Measurements from ENCODE around the gene RSAD1. TPM values are rescaled to one million over a fixed set of nuclear protein-coding genes. Genes with fewer than 3 reads are reported as not detected.

The RSAD1 gene
- 31.6 and 32.3 TPM in 2 replicates for total RNA-seq

DNA sequence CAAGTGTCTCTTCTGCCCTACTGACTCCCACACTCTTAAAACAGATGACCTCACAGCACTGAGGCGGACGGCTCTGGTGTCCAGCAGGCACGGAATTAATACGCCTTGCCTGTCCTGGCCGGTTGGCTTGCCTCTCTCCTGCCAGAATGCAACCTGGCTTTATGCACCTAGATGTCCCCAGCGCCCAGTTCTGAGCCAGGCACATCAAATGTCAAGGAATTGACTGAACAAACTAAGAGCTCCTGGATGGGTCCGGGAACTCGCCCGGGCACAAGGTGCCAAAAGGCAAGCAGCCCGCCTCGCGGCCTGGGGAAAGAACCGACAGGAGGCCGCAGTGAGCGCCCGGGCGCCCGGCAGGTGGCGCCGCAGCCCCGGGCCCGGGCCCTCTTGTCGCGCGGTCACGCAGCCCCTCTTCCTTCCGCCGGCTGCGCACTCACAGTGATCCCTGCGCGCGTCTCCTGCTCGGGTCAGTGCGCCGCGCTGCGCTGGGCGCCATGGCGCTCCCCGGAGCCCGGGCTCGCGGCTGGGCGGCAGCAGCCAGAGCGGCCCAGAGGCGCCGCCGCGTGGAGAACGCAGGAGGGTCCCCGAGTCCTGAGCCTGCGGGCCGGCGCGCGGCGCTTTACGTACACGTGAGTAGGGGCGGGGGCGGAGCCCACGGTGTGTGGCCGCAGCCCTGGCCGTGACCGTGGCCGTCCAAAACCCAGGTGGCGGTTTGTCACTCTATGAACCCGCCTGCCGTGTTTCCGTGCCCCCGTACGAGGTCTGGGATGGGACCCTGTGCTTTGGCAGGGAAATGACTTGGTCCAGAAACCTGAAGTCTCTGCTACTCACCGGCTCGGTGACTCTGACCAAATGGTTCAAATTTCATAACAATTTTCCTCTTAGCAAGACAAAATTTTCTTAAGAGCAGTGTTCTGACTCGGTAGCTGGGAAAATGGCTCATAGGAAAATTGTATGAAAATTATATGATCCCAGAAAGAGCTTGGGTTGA, at the start of gene RSAD1:
RSAD1 (plus strand) TSS at position 470 of the 991 bp plus-strand sequence; CDS start at position 495, 25 bp downstream.
- intact Hi-C loops (cut with micrococcal nuclease) = loop anchor here (1.0 to 5.0 kb wide), 9 partner anchors 52 to 374 kb away; partner anchors contain the start of genes ACSF2, ANKRD40, EME1 and LRRC59

DNA sequence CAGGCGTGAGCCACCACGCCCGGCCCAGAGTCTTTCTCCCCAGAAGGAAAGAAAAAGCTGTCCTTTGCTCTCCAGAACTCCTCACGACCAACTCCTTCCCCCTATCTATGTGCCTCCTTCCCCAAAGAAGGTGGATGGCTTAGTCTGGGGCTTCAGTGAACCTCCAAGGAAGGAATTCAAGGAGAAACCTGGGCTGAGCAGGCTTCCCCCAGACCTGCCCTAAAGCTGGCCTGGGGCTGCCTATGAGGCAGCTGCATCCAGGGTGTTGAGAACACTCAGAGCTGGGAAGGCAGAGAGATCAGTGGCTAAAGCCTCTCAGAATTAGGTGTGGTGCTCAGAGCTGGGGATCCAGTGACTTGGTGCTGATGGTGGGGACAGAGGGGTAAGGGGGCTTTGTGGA, 48.9 kb upstream of the RSAD1 start:
- intact Hi-C loops (cut with micrococcal nuclease) = no loop called here

DNA sequence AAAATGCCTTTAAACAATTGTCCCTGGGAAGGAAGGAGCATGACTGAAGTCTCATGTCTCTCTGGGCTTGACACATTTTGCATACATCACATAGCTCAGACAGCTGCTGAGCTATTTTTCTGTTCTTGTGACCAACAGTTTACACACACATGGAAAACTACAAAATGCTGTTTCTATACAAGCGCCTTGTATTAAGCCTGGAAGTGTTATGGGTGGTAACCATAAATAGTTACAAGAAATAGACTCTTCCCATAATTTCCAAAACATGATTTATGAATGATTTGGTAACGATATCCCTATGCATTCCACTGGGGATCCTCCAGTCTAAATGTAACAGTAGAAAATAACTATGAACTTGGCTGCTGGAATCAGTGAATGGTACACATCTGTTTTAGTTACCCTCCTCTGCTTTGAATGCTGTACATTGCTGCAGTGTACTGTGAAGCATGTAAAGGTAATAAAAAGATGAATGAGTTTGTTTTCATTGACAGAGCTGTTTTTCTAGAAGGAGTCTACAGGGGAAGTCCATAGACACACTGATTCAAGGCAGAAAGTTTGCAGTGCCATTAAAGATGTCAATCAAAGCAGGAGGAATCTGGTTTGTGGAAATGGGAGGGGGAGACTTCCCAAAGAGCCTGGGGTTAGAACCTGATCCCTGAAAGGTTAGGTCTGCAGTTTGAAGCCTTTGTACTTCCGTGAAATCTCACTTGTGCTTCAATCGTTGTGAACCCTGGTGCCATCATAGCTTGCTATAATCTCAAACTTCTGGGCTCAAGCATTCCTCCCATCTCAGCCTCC, 47.6 kb upstream of the RSAD1 start:
- intact Hi-C loops (cut with micrococcal nuclease) = no loop called here

DNA sequence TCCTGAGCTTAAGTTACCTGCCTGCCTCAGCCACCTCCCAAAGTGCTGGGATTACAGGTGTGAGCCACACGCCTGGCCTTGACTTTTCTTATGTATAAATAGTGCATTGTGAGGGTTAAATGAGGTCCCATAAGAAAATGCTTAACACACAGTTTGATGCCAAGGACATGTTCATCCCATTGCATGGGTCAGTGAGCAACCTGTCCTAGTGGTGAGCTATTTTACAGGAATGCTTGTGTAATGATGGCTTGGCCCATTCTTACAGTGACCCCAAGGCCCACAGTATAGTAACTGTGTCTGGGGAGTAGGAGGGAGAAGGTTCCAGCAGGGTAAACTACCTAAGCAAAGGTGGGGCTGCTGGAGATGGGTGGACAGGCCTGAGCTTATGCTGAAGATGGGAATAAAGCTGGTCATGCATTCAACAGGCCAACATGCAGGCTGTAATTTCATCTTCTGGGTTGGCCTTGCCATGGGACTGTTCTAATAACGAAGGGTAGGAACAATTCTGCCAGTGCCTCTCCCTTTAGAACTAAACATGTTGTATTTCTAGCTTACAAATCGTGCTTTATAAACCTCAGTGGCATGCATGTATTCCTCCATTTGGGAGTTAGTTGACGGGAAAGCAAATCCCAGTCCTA, 46.4 kb upstream of the RSAD1 start:
- intact Hi-C loops (cut with micrococcal nuclease) = no loop called here

DNA sequence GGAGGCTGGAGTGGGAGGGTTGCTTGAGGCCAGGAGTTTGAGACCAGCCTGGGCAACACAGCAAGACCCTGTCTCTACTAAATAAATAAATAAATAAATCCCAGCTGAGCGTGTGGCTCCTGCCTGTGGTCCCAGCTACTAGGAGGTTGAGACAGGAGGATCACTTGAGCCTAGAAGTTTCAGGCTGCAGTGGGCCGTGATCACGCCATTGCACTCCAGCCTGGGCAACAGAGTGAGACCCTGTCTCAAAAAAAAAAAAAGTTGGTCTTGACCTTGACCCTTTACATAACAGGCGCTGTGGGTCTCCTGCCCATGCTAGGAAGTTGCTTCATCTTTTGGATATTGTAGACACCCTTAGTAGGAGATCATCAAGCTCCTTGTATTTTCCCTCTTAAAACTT, 41.3 kb upstream of the RSAD1 start:
- intact Hi-C loops (cut with micrococcal nuclease) = no loop called here

DNA sequence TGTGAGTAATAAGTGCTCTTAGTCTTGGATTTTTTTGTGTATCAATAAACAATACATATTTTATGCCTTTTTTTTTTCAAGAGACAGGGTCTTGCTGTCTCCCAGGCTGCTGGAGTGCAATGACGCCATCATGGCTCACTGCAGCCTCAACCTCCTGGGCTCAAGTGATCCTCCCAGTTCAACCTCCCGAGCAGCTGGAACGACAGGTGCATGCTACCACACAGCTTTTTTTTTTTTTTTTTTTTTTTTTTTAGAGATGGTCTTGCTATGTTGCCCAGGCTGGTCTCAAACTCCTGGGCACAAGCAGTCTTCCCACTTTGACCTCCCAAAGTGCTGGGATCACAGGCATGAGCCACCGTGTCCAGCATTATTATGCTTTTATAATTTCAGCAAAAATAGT, 39.7 kb upstream of the RSAD1 start:
- intact Hi-C loops (cut with micrococcal nuclease) = no loop called here

DNA sequence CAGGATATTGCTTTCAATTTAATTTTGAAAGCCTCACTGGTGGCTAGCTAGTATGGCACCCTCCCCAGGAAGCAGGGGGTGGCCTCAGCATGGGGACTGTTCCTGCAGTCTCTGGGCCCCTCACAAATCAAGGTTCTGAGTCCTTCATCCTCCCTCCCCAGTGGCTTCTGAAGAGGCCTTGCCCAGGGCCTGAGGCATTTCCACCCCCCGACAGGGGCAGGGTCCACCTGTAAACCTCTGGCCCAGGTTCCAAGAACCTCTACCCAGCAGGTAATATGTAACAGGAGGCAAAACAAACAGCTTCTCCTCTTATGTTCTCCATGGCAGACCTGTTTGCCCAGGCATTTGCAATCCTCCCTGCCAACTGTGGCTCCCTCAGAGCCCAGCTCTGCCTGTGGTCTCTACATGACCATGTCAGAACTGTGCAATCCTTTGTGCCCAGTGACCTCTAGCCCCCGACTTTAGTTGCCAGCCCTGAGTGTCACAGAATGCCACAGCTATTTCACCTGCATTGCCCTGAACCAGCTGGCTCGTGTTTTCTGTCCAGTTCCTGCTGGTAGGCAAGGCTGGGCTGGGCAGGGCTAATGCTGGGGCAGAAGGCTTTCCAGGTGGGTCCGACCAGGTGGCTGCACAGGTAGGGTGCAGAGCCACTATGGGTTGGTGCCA, 38.4 kb upstream of the RSAD1 start:
- intact Hi-C loops (cut with micrococcal nuclease) = no loop called here

DNA sequence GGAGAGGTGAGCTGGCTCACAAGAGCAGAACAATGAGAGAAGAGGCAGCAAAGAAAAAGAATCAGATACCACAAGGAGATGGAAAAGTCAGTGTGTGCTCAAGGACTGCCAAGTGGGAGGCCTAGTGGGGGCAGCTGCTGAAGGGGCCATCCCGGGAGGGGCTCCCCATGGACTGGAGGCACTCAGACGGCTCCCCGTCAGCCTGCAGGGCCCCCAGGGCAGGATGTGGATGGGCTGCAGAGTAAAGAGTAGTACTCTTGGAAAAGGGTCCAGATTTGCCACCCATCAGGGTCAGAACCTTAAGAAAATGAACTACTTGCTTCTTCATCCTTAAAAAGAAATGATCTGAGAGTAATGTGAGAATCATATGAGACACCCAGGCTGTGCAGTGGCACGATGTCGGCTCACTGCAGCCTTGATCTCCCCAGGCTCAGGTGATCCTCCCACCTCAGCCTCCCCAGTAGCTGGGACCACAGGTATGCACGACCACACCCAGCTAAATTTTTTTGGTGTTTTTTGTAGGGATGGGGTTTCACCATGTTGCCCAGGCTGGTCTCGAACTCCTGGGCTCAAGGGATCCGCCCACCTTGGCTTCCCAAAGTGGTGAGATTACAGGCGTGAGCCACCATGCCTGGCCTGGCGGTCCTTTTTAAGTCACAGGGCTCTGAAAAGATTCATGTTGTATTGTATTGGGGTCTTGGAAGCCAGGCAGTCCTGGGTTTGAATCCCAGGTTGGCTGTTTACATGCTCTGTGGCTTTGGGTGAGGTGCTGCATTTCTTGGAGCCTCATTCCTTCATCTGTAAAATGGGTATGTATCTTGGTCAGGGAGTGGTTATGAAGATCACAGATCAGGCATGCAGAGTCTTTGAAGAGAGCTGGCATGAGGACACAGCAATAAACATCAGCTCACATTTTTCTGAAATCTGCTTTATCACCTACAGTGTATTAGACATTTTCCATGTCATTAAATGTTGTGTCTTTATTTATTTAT, 37.5 kb upstream of the RSAD1 start:
- intact Hi-C loops (cut with micrococcal nuclease) = no loop called here

DNA sequence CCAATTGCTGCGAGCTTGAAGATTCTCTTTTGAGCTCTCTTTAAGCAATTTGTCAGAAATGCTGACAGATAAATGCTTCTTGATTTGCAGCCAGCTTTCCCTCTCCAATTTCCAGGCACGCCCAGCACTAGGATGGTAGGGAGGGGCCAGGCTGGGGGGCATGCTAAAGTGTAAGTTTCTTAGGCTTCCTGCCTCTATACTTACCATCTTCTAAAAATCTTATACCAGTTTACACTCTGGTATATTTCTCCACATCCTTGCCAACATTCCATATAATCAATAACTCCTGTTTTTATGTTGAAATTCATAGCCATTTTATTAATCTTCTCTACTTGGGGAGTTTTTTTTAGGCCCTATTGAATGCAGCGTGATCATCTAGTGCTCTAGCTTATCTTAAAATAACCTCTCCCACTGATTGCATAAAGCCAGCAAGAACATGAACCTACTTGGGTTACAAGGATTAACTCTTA, 35.1 kb upstream of the RSAD1 start:
- intact Hi-C loops (cut with micrococcal nuclease) = no loop called here

DNA sequence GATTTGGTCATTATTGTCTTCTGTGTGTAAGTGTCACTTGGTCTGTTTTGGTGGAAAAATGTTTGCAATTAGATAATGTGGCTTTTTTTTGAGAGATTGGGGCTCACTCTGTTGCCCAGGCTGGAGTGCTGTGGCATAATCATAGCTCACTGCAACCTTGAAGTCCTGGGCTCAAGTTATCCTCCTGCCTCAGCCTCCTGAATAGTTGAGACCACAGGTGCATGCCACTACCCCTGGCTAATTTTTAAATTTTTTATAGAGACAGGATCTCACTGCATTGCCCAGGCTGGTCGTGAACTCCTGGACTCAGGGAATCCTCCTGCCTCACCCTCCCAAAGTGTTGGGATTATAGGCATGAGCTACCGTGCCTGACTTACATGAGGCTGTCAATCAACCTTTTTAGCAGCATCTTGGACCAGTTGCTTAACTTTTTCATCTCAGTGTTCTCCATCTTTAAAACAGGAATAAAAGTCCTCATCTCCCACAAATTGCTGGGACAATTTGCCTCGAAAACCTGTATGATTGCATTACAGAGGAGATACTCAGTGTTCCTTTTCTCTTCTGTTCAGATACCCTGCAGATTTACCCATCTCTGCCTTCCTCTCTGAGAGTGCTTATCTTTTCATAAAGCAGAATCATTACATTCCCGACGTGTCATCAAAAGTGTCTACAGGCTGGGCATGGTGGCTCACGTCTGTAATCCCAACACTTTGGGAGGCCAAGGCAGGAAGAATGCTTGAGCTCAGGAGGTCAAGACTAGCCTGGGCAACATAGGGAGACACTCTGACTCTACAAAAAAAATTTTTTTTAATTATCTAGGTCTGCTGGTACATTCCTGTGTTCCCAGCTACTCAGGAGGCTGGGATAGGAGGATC, 33.6 kb upstream of the RSAD1 start:
- intact Hi-C loops (cut with micrococcal nuclease) = no loop called here

DNA sequence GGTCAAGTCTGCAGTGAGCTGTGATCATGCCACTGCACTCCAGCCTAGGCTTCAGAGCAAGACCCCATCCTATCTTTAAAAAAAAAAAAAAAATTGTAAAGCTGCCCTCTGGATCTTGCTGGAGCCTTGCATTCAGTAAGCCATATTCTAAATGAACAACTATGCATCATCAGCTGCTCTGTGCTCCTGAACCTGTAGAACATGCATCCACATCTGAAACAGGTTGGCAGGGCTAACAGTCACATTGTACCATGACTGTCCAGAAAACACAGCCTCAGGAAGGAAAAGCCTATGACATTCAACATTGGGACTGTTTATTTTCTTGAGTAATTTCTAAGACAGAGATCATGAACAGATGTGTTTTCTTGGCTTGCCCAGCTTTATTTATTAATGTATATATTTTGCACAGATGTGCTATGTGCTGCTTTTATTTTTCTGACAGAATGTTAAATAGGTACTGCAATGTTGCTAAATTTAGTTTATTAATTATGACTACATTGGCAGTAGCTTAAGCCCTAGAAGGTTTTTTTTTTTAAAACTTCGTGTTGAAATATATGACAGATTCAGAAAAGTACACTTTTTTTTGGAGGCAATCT, 32.8 kb upstream of the RSAD1 start:
- intact Hi-C loops (cut with micrococcal nuclease) = no loop called here

DNA sequence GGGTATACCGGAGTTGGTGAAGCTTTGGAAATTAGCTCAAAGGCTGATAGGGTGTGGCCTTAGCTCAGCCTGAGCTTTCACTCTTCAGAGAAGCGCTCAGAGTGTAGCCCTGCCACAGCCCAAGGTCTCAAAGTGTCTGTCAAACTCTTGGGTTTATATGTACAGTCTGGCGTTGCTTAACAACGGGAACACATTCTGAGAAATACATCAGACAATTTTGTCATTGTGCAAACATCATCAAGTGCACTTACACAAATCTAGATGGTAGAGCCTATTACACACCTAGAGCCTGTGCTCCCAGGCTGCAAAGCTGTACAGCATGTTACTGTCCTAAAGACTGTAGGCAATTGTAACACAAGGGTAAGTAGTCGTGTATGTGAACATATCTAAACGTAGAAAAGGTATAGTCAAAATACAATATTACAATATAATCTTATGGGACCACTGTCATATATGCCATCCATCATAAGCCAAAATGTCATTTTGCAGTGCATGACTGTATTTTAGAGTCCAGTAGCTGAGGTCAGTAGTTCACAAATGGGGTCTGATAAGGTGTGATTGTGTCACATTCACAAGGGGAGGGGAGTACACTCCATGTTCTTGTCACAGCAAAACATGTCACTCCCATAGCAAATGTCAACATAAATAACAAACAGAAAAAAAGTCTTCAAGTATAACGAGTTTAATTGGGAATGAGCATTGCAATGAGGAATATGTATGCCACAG, 30.6 kb upstream of the RSAD1 start:
- intact Hi-C loops (cut with micrococcal nuclease) = no loop called here

DNA sequence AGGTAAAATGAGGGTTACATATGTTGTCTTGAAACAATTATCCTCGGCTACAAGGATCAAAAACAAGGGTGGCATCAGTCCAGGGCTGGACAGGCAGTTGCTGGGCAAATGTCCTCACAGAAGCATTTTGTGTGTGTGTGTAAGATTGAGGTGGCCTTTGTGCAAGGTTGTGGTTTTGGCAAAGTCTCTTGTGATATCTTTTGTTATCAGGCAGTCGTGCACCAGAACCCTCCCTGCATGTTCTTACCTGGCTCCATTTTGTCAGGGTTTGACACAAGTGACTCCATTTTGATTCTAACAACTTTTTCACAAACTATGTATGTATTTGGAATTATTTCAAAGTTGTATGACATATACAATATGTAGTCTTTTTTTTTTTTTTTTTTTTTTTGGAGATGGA, 30.0 kb upstream of the RSAD1 start:
- intact Hi-C loops (cut with micrococcal nuclease) = no loop called here

DNA sequence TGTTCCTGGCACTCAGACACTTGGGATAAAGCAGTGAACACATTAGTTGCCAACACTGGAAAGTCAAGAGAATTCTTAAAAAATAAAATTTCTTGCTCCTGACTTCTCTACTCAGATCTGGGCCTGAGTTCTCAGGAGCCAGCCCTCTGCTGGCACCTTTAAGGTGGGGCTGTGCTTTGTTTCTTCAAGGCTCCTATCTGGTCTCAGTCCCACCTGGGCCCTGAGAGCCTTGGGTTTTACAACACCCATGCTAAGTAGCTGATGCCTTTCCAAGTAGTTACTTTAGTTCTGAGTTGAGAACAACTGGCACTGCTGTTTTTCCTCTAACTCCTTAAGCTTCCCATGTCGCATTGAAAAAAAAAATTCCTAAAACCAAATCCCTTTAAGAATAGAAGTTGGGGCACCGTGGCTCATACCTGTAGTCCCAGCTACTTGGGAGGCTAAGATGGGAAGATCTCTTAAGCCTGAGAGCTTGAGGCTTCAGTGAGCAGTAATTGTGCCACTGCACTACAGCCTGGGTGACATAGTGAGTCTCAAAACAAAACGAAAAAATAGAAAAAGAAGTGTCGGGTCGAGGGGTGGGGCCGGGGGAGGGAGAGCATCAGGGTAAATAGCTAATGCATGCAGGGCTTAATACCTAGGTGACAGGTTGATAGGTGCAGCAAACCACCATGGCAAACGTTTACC, 26.6 kb upstream of the RSAD1 start:
- intact Hi-C loops (cut with micrococcal nuclease) = no loop called here

DNA sequence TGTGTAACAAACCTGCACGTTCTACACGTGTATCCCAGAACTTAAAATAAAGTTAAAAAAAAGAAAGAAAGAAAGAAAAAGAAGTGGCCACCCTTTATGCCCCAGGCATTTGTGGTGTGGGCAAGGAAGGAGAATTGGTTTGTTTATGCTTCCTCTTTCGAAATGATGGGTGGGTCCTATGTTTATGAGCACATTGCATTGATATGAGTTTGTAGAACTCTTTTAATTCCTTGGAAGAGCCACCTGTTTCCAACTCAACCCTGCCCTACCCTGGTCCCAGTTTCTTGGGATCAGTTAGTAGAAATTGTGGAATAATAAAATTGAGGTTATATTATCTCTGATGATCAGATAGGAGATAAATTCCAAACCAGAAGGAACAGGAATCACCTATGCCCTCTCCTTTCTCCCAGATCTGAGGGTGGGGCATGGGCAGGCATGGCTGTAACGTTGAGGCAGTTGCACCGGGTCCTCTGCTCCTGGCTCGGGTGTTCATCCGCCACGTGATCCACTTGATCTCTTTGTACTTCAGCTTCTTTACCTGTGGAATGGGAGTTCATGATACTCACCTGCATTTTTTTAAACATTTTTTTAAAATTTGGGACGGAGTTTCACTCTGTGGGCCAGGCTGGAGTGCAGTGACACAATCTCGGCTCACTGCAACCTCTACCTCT, 25.9 kb upstream of the RSAD1 start:
- intact Hi-C loops (cut with micrococcal nuclease) = no loop called here

DNA sequence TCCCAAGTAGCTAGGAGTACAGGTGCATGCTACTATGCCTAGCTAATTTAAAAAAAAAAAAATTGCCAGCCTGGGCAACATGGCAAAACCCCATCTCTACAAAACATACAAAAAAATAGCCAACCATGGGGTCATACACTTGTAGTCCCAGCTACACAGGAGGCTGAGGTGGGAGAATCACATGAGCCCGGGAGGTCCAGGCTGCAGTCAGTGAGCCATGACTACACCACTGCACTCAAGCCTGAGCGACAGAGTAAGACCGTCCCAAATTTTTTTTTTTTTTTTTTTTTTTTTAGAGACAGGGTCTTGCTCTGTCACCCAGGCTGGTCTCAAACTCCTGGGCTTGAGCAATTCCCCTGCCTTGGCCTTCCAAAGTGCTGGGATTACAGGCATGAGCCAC, 24.8 kb upstream of the RSAD1 start:
- intact Hi-C loops (cut with micrococcal nuclease) = no loop called here

DNA sequence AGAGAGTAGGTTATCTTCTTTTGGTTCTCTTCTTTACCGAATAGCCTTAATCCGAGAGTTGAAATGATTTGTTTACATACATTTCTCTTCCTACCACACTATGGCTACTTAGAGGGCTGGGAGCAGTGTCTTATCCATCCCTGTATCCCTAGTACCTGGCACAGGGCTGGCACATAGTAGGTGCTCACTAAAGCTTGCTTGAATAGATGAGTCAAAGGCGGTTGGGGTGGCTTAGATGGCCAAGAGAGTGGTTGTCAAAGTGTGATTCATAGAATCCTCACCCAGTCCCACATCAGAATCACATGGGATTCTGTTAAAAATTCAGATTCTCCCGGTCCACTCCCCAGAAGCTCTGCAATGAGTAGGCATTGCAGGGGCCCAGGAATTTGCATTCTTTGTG, 21.0 kb upstream of the RSAD1 start:
- intact Hi-C loops (cut with micrococcal nuclease) = no loop called here
